ENCODE results near the gene AHCYL2. TPM values are rescaled to one million over a fixed set of nuclear protein-coding genes. Genes with fewer than 3 reads are reported as not detected.

AHCYL2 gene
- total RNA-seq, 1 experiment from 2014 or later, result 17.0 TPM

GRCh38 chr7:129393255-129393654 is 168.4 kb downstream of the AHCYL2 start (continued):
- no peak for TF ChIP-seq REST (IDR thresholded peaks at IDR 0.05; ENCODE audit: low read depth)
- TF ChIP-seq FOSL1 (IDR thresholded peaks at IDR 0.05; ENCODE audit: low read depth), result no peak
- no peak for TF ChIP-seq CBX3 (IDR thresholded peaks at IDR 0.05; ENCODE audit: low read depth)
- TF ChIP-seq MAX (IDR thresholded peaks at IDR 0.05), result no peak
- TF ChIP-seq CEBPB (IDR thresholded peaks at IDR 0.05; ENCODE audit: low read depth), result no peak
- TF ChIP-seq SP1 (IDR thresholded peaks at IDR 0.05; ENCODE audit: low read depth), result no peak
- no peak for TF ChIP-seq POLR2A (IDR thresholded peaks at IDR 0.05; ENCODE audit: borderline replicate concordance, extremely low read depth, insufficient read depth, insufficient read length)
- no peak for TF ChIP-seq SIN3A (IDR thresholded peaks at IDR 0.05; ENCODE audit: low read depth)

GRCh38 chr7:129394101-129394500 is 169.3 kb downstream of the AHCYL2 start:
- H3K27me3 ChIP-seq (ENCODE audit: insufficient read depth, low read length), result no peaks in the 10 kb centered on the region
- ChIA-PET POLR2A (no interaction called here), CTCF (no interaction called here), RAD21 (ENCODE audit: low non-redundant PET in 1 of 2, low total read pairs in 2 of 2, uncharacterized antibody in 2 of 2, unreplicated experiment in 2 of 2) (no interaction called here)
- H3K4me3 ChIP-seq (replicated peaks in 1 of 2; ENCODE audit: low read depth in 1 of 2, low read length in 2 of 2), result no peak overlapping the region
- DNase-seq (ENCODE audit: low read depth, low spot score) (no peak), ATAC-seq (no peak)
- no peaks in the 10 kb centered on the region for H3K36me3 ChIP-seq (ENCODE audit: control insufficient read depth in 1 of 2, insufficient read depth in 2 of 2, low read length in 2 of 2)
- no TSS peak for BruUV-seq (replicated peaks)
- H3K9me2 ChIP-seq (ENCODE audit: insufficient read depth), result no peaks in the 10 kb centered on the region
- H4K20me1 ChIP-seq (ENCODE audit: insufficient read depth), result no peaks in the 10 kb centered on the region
- H3K9me3 ChIP-seq (ENCODE audit: control insufficient read depth in 1 of 2, insufficient read depth in 1 of 2, low read depth in 1 of 2, low read length in 2 of 2), result no peaks in the 10 kb centered on the region
- no peak overlapping the region for H2AFZ ChIP-seq (ENCODE audit: low read depth, low read length, poor library complexity, severe bottlenecking)
- H3K27ac ChIP-seq (ENCODE audit: low read depth, low read length), result no peak overlapping the region
- H3K4me1 ChIP-seq (ENCODE audit: control insufficient read depth in 1 of 2, insufficient read depth in 2 of 2, low read length in 2 of 2), result no peaks in the 10 kb centered on the region
- no peak overlapping the region for H3K9ac ChIP-seq (ENCODE audit: low read length)
- H3K79me2 ChIP-seq (ENCODE audit: insufficient read depth, low read length), result no peaks in the 10 kb centered on the region
- H3K4me2 ChIP-seq (ENCODE audit: low read length), result no peak overlapping the region
- intact Hi-C loops (cut with micrococcal nuclease), result no loop called here
- TF ChIP-seq ZNF274 (IDR thresholded peaks at IDR 0.05; ENCODE audit: low read depth, low read length) (no peak), CBX3 (IDR thresholded peaks at IDR 0.05; ENCODE audit: low read depth) (no peak), SP1 (IDR thresholded peaks at IDR 0.05; ENCODE audit: low read depth) (no peak), POLR2A (IDR thresholded peaks at IDR 0.05; ENCODE audit: borderline replicate concordance, extremely low read depth, insufficient read depth, insufficient read length) (no peak), ZBTB33 (IDR thresholded peaks at IDR 0.05; ENCODE audit: extremely low read depth, insufficient replicate concordance, low read length) (no peak), ZFX (IDR thresholded peaks at IDR 0.05) (no peak), JUND (IDR thresholded peaks at IDR 0.05) (no peak), EZH2 (IDR thresholded peaks at IDR 0.05) (no peak), CTCF (IDR thresholded peaks at IDR 0.05 in 2 of 3, conservative IDR thresholded peaks at IDR 0.05 in 1 of 3; ENCODE audit: borderline replicate concordance in 1 of 3, insufficient read depth in 1 of 3, low read depth in 2 of 3, low read length in 2 of 3) (no peak), TCF7L2 (IDR thresholded peaks at IDR 0.05; ENCODE audit: borderline replicate concordance, extremely low read depth, insufficient read depth, insufficient read length) (no peak), RAD21 (IDR thresholded peaks at IDR 0.05; ENCODE audit: low read depth) (no peak)

Measured in HCT116 (cell line).